Ovary (tissue), 3 donors: ENCODE results near the gene NHERF1.

Experiments used
- CTCF ChIP-seq, 3 donors: fragments of 450-650 bp in 2 of 3; fragments of 200-600 bp in 1 of 3; IDR thresholded peaks; one replicate each; pipeline versions ENCODE4 v1.5.1 to v1.8.0; 2016 to 2022; ENCODE audit warnings: antibody characterized with exemption in 3 of 3, mild to moderate bottlenecking in 1 of 3
- EP300 ChIP-seq: sonication (generic); formaldehyde crosslinking; IDR thresholded peaks from one replicate; pipeline ENCODE4 v1.6.1; 2017; ENCODE audit warnings: antibody characterized with exemption
- POLR2A ChIP-seq: fragments of 450-650 bp; IDR thresholded peaks from one replicate; pipeline ENCODE4 v1.6.1; 2017; ENCODE audit warnings: antibody characterized with exemption, mild to moderate bottlenecking, moderate library complexity
- donor health status: DM: no; HTN: no; CAD: no.

DNA sequence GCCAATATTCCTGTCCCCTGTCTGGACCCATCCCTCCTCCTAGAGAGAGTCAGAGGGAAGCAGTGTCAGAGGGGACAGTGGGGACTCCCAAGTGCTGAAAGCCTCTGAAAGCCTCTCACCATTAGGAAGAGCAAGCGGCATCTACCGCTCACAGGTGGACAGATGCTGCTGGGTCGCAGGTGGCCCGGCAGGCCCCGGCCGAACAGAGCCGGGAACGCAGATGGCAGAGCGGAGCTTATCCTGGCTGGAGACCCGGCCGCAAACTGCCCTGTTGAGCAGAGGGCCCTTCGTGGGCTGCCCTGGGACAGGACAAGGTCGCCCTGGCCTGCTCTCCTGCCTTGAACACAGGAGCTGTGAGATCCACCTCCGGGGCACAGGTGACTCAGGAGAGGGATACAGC, 50.7 kb downstream of the NHERF1 start:
- TF ChIP-seq CTCF (IDR thresholded peaks at IDR 0.05) (no peak), EP300 (no peak), POLR2A (no peak)
